Measurements from ENCODE around the gene SMARCC1.
"Not testable (repeated sequence)": the region's sequence is repeated elsewhere in the genome, so short reads cannot be mapped to it uniquely, and the experiment has no call there.

GRCh38 chr3:47743352-47743751, 38.3 kb downstream of the SMARCC1 start:
- not testable (repeated sequence) for TF ChIP-seq CTCF, POLR2A, POLR2AphosphoS5, EP300 (IDR thresholded peaks at IDR 0.05)

Measured in upper lobe of left lung (tissue), 4 donors.